ENCODE data around the gene TCEAL1. TPM values are rescaled to one million over a fixed set of nuclear protein-coding genes. Genes with fewer than 3 reads are reported as not detected.

The TCEAL1 gene
- total and polyA plus RNA-seq, 2 of the 13 experiments (the other 11 are each of a cell fraction or from before 2014, with no cell fraction given): 11.2 to 14.8 TPM

GRCh38 chrX:103629318-103630170 is 769 bp downstream of the TCEAL1 start (continued):
- no peak for TF ChIP-seq ZNF407 (CRISPR knock-in tag; IDR thresholded peaks at IDR 0.05; ENCODE audit: not compliant biosample characterization)
- TF ChIP-seq HHEX (CRISPR knock-in tag; IDR thresholded peaks at IDR 0.05): no peak
- no peak for TF ChIP-seq ZNF20 (CRISPR knock-in tag; IDR thresholded peaks at IDR 0.05)
- TF ChIP-seq CREB1 (IDR thresholded peaks at IDR 0.05): no peak
- no peak for TF ChIP-seq CREB1 (CRISPR knock-in tag; IDR thresholded peaks at IDR 0.05)
- peak; percentile 67 for TF ChIP-seq CTCF (CRISPR knock-in tag; IDR thresholded peaks at IDR 0.05)
- TF ChIP-seq ZSCAN29 (CRISPR knock-in tag; conservative IDR thresholded peaks at IDR 0.05): no peak
- TF ChIP-seq ZNF224 (CRISPR knock-in tag; IDR thresholded peaks at IDR 0.05): no peak
- no peak for TF ChIP-seq NR2C2 (CRISPR knock-in tag; IDR thresholded peaks at IDR 0.05; ENCODE audit: borderline replicate concordance)
- no peak for TF ChIP-seq ZNF317 (CRISPR knock-in tag; IDR thresholded peaks at IDR 0.05)
- TF ChIP-seq SETDB1 (CRISPR knock-in tag; IDR thresholded peaks at IDR 0.05; ENCODE audit: borderline replicate concordance): no peak
- TF ChIP-seq REL (CRISPR knock-in tag; conservative IDR thresholded peaks at IDR 0.05): no peak
- TF ChIP-seq MAFK (conservative IDR thresholded peaks at IDR 0.05 in 1 of 2, IDR thresholded peaks at IDR 0.05 in 1 of 2; ENCODE audit: low read length in 2 of 2): no peak
- TF ChIP-seq SAP130 (CRISPR knock-in tag; IDR thresholded peaks at IDR 0.05; ENCODE audit: low read depth): peak; percentile 59
- TF ChIP-seq ZNF552 (CRISPR knock-in tag; IDR thresholded peaks at IDR 0.05; ENCODE audit: borderline replicate concordance): no peak
- no peak for TF ChIP-seq KDM5A (IDR thresholded peaks at IDR 0.05; ENCODE audit: borderline replicate concordance, low read length)
- TF ChIP-seq KLF12 (CRISPR knock-in tag; IDR thresholded peaks at IDR 0.05; ENCODE audit: borderline replicate concordance): no peak
- TF ChIP-seq NFE2L1 (CRISPR knock-in tag; IDR thresholded peaks at IDR 0.05; ENCODE audit: borderline replicate concordance): no peak
- TF ChIP-seq NFE2L2 (IDR thresholded peaks at IDR 0.05; ENCODE audit: low read length): no peak
